D341Med (cell line): ENCODE results near the gene CABLES2.

Source experiments
- DNase-seq: peaks from one replicate; pipeline ENCODE4 v3.0.0; 2012; ENCODE audit warnings: low spot score

Gene CABLES2

GRCh38 chr20:62372042-62372993 is 34.8 kb downstream of the CABLES2 start:
- DNase-seq, result no peak

- DNase-seq, result no peak
Measured at GRCh38 chr20:62371588-62372041, 35.5 kb downstream of the CABLES2 start.

- DNase-seq, result no peak
Measured at GRCh38 chr20:62370807-62371587, 36.1 kb downstream of the CABLES2 start.

GRCh38 chr20:62370115-62370806 is 36.8 kb downstream of the CABLES2 start:
- DNase-seq, result no peak

GRCh38 chr20:62369815-62370114 is 37.3 kb downstream of the CABLES2 start:
- no peak for DNase-seq

GRCh38 chr20:62368976-62369814 is 37.9 kb downstream of the CABLES2 start:
- DNase-seq, result no peak

GRCh38 chr20:62368392-62368975 is 38.6 kb downstream of the CABLES2 start:
- no peak for DNase-seq

- peak; percentile 78 for DNase-seq
Measured at GRCh38 chr20:62367633-62368391, 39.3 kb downstream of the CABLES2 start.

GRCh38 chr20:62367136-62367632 is 39.9 kb downstream of the CABLES2 start, which contains the start of gene LAMA5:
TSS of gene LAMA5 (minus strand) at chr20:62367312. CDS start at chr20:62367245, 67 bp downstream.
- DNase-seq, result peak; percentile 88

- no peak for DNase-seq
Measured at GRCh38 chr20:62366370-62367135, 40.5 kb downstream of the CABLES2 start.

GRCh38 chr20:62365814-62366369 is 41.2 kb downstream of the CABLES2 start:
- DNase-seq, result no peak

GRCh38 chr20:62364911-62365736 is 42.0 kb downstream of the CABLES2 start:
- no peak for DNase-seq

- DNase-seq, result no peak
Measured at GRCh38 chr20:62363920-62364851, 42.9 kb downstream of the CABLES2 start.

- no peak for DNase-seq
Measured at GRCh38 chr20:62362991-62363919, 43.8 kb downstream of the CABLES2 start.

GRCh38 chr20:62362590-62362940 is 44.5 kb downstream of the CABLES2 start:
- no peak for DNase-seq
